SK-N-SH treated with all-trans-retinoic acid at 6 μM for 48 hours (cell line): ENCODE results near the gene NRF1.

Source experiments
- ARNTL ChIP-seq: fragments of 450-650 bp; formaldehyde crosslinking; IDR thresholded peaks from 2 replicates; pipeline ENCODE4 v1.5.0; 2020; ENCODE audit warnings: low read depth, mild to moderate bottlenecking, moderate library complexity, borderline replicate concordance
- GLIS3 ChIP-seq: fragments of 250-450 bp; sonication (Bioruptor Pico); IDR thresholded peaks from 2 replicates; pipeline ENCODE4 v1.5.0; 2020; ENCODE audit warnings: mild to moderate bottlenecking, moderate library complexity
- OSR1 ChIP-seq: fragments of 250-450 bp; sonication (Bioruptor Pico); IDR thresholded peaks from 2 replicates; pipeline ENCODE4 v1.8.0; 2022; ENCODE audit warnings: moderate library complexity, mild to moderate bottlenecking, inconsistent platforms
- POU6F1 ChIP-seq: fragments of 250-450 bp; sonication (Bioruptor Pico); IDR thresholded peaks from 2 replicates; pipeline ENCODE4 v1.8.0; 2021; ENCODE audit warnings: low read depth, mild to moderate bottlenecking, moderate library complexity, borderline replicate concordance
- RARB ChIP-seq: fragments of 250-450 bp; sonication (Bioruptor Pico); IDR thresholded peaks from 2 replicates; pipeline ENCODE4 v1.8.0; 2021; ENCODE audit warnings: mild to moderate bottlenecking, moderate library complexity
- SNAI2 ChIP-seq: fragments of 250-450 bp; sonication (Bioruptor Pico); IDR thresholded peaks from 2 replicates; pipeline ENCODE4 v1.5.0; 2020; ENCODE audit warnings: mild to moderate bottlenecking, moderate library complexity
- TCF4 ChIP-seq: fragments of 250-450 bp; sonication (Bioruptor Pico); IDR thresholded peaks from 2 replicates; pipeline ENCODE4 v1.8.0; 2021; ENCODE audit warnings: mild to moderate bottlenecking, moderate library complexity, borderline replicate concordance
- TOX ChIP-seq: fragments of 250-450 bp; sonication (Bioruptor Pico); IDR thresholded peaks from 2 replicates; pipeline ENCODE4 v1.8.0; 2021; ENCODE audit warnings: mild to moderate bottlenecking, moderate library complexity, borderline replicate concordance
- ZC3H10 ChIP-seq: fragments of 250-450 bp; sonication (Bioruptor Pico); IDR thresholded peaks from 2 replicates; pipeline ENCODE4 v1.5.1; 2021; ENCODE audit warnings: mild to moderate bottlenecking, moderate library complexity
- ZFP3 ChIP-seq: fragments of 250-450 bp; sonication (Bioruptor Pico); IDR thresholded peaks from 2 replicates; pipeline ENCODE4 v1.5.0; 2020; ENCODE audit warnings: mild to moderate bottlenecking, moderate library complexity
- ZNF565 ChIP-seq: fragments of 450-650 bp; formaldehyde crosslinking; conservative IDR thresholded peaks from 2 replicates; pipeline ENCODE4 v1.5.0; 2020; ENCODE audit warnings: low read depth, mild to moderate bottlenecking, moderate library complexity
- TF ChIP-seq, protein P1 (sequence below): fragments of 250-450 bp; sonication (Bioruptor Pico); IDR thresholded peaks from 2 replicates; pipeline ENCODE4 v1.5.1; 2021; ENCODE audit warnings: mild to moderate bottlenecking, moderate library complexity
- TF ChIP-seq, protein P2 (sequence below): fragments of 250-450 bp; sonication (Bioruptor Pico); IDR thresholded peaks from 2 replicates; pipeline ENCODE4 v1.8.0; 2020; ENCODE audit warnings: mild to moderate bottlenecking, moderate library complexity, borderline replicate concordance

DNA sequence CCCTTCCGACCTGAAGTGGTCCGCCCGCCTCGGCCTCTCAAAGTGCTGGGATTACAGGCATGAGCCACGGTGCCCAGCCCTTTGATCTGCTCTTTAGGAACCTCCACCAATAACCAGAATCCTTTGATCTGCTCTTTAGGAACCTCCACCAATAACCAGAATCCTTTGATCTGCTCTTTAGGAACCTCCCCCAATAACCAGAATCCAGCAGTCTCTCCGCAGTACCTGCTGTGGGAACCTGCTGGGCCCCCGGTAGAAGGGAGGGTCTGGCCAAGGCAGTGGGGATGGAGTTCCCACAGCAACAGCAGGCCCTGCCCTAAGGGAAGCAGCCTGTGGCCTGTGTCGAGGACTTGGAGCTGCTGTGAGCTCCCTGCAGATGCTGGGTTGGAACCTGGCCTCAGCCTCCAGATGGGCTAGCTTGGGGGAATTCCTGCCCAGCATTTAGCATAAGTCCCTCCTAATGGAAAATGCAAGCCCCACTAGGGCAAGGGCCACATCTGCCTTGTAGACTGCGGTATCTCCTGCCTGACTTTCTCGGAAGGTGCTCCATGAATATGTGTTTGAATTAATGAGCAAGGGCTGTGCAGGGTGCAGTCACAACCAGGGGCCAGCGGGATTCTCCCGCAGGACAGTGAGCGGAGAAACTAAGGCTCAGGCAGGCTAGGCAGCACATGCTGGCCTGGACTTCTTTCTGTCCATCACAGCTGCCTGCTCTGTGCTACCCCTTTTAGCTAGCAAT lies 175.5 kb downstream of the NRF1 start:
- TF ChIP-seq, protein P1, sequence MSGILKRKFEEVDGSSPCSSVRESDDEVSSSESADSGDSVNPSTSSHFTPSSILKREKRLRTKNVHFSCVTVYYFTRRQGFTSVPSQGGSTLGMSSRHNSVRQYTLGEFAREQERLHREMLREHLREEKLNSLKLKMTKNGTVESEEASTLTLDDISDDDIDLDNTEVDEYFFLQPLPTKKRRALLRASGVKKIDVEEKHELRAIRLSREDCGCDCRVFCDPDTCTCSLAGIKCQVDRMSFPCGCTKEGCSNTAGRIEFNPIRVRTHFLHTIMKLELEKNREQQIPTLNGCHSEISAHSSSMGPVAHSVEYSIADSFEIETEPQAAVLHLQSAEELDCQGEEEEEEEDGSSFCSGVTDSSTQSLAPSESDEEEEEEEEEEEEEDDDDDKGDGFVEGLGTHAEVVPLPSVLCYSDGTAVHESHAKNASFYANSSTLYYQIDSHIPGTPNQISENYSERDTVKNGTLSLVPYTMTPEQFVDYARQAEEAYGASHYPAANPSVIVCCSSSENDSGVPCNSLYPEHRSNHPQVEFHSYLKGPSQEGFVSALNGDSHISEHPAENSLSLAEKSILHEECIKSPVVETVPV, result no peak
- TF ChIP-seq ZFP3 (CRISPR knock-in tag) (no peak), POU6F1 (CRISPR knock-in tag) (no peak), SNAI2 (CRISPR knock-in tag) (no peak), ZC3H10 (CRISPR knock-in tag) (no peak), ZNF565 (CRISPR knock-in tag) (no peak), RARB (no peak), OSR1 (no peak), TCF4 (no peak), GLIS3 (CRISPR knock-in tag) (no peak), TOX (CRISPR knock-in tag) (no peak), ARNTL (CRISPR knock-in tag) (no peak)
- TF ChIP-seq, protein P2, sequence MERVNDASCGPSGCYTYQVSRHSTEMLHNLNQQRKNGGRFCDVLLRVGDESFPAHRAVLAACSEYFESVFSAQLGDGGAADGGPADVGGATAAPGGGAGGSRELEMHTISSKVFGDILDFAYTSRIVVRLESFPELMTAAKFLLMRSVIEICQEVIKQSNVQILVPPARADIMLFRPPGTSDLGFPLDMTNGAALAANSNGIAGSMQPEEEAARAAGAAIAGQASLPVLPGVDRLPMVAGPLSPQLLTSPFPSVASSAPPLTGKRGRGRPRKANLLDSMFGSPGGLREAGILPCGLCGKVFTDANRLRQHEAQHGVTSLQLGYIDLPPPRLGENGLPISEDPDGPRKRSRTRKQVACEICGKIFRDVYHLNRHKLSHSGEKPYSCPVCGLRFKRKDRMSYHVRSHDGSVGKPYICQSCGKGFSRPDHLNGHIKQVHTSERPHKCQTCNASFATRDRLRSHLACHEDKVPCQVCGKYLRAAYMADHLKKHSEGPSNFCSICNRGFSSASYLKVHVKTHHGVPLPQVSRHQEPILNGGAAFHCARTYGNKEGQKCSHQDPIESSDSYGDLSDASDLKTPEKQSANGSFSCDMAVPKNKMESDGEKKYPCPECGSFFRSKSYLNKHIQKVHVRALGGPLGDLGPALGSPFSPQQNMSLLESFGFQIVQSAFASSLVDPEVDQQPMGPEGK, result no peak
